CD4-positive, alpha-beta T cell (primary cell): ENCODE results near the gene CIZ1. TPM values are rescaled to one million over a fixed set of nuclear protein-coding genes. Genes with fewer than 3 reads are reported as not detected.

ENCODE experiments used
- ATAC-seq: fragments of 200-7000 bp; cut with Tn5 transposase; one replicate; pipeline ENCODE4 v1.10.0; 2022; ENCODE audit warnings: mild to moderate bottlenecking; ENCODE audit not compliant: poor library complexity
- CTCF ChIA-PET: fragments of 350-600 bp; sonication (Branson Sonifier 250); formaldehyde crosslinking; loops from one replicate; lab custom pipeline; 2021; ENCODE audit warnings: antibody characterized with exemption, inconsistent platforms; lab: Charles Lee
- POLR2A ChIA-PET: fragments of 350-600 bp; sonication (Branson Sonifier 250); formaldehyde crosslinking; loops from one replicate; lab custom pipeline; 2021; ENCODE audit warnings: antibody characterized with exemption, inconsistent platforms; lab: Charles Lee
- DNase-seq, 14 experiments: peaks; one replicate each; pipeline ENCODE4 v3.0.0-alpha.2; 2013 to 2020; ENCODE audit warnings: mixed read lengths in 2 of 14
- H3K27ac ChIP-seq, 2 donors: one replicate each; pipeline versions ENCODE4 v1.5.1 to v1.7.0; 2013; ENCODE audit warnings: low read length in 2 of 2, low read depth in 1 of 2, mild to moderate bottlenecking in 1 of 2
- H3K27me3 ChIP-seq, 2 experiments: 1 replicate in 1 of 2; 2 replicates in 1 of 2; pipeline versions ENCODE4 v1.6.1 to v1.7.0; 2013; ENCODE audit warnings: low read length in 2 of 2, control low read depth in 1 of 2, mild to moderate bottlenecking in 1 of 2, moderate library complexity in 1 of 2; ENCODE audit not compliant: insufficient read depth in 2 of 2, control insufficient read depth in 1 of 2
- H3K36me3 ChIP-seq: one replicate; pipeline ENCODE4 v1.6.1; 2013; ENCODE audit warnings: low read length, control low read depth; ENCODE audit not compliant: insufficient read depth
- H3K4me1 ChIP-seq: one replicate; pipeline ENCODE4 v1.6.1; 2013; ENCODE audit warnings: low read length, control low read depth; ENCODE audit not compliant: insufficient read depth
- H3K4me3 ChIP-seq: one replicate; pipeline ENCODE4 v1.5.1; 2013; ENCODE audit warnings: mild to moderate bottlenecking, low read length, moderate library complexity
- H3K9me3 ChIP-seq, 2 experiments: 1 replicate in 1 of 2; 2 replicates in 1 of 2; pipeline versions ENCODE4 v1.6.1 to v1.7.0; 2013; ENCODE audit warnings: low read length in 2 of 2, mild to moderate bottlenecking in 2 of 2, control low read depth in 1 of 2, moderate library complexity in 1 of 2; ENCODE audit not compliant: control insufficient read depth in 1 of 2, insufficient read depth in 1 of 2
- H3K27ac Mint-ChIP-seq: one replicate; pipeline ENCODE4 v1.8.0; 2020; ENCODE audit warnings: mixed read lengths
- H3K27me3 Mint-ChIP-seq: one replicate; pipeline ENCODE4 v1.8.0; 2021; ENCODE audit warnings: mixed read lengths
- H3K36me3 Mint-ChIP-seq: one replicate; pipeline ENCODE4 v1.8.0; 2021; ENCODE audit warnings: low read depth, mixed read lengths
- H3K4me1 Mint-ChIP-seq: one replicate; pipeline ENCODE4 v1.8.0; 2021; ENCODE audit warnings: low read depth, mixed read lengths
- H3K4me3 Mint-ChIP-seq: one replicate; pipeline ENCODE4 v1.8.0; 2020; ENCODE audit warnings: mild to moderate bottlenecking, mixed read lengths
- H3K9me3 Mint-ChIP-seq: one replicate; pipeline ENCODE4 v1.8.0; 2020; ENCODE audit warnings: mixed read lengths
- intact Hi-C, 2 experiments: fragments of 100-400 bp; cut with DNase I in 1 of 2; cut with micrococcal nuclease in 1 of 2; formaldehyde crosslinking; loops; one replicate each; pipeline versions ENCODE4 v1.15.1 to v1.9.0; 2023 to 2025; cut with DNase I, micrococcal nuclease
- total RNA-seq, 174 experiments: library from RNA in 2 of 174; stranded (reverse) in 2 of 174; gene quantifications; one replicate each; pipeline ENCODE4 v1.2.3 and lab custom pipeline; 2021 to 2026
- TF ChIP-seq, protein P1 (sequence below): fragments of 200-600 bp; IDR thresholded peaks from one replicate; pipeline ENCODE4 v1.8.0; 2022; ENCODE audit warnings: antibody characterized with exemption, mild to moderate bottlenecking

Gene CIZ1
- total RNA-seq, 2 experiments from 2014 or later = 106 to 107 TPM

DNA sequence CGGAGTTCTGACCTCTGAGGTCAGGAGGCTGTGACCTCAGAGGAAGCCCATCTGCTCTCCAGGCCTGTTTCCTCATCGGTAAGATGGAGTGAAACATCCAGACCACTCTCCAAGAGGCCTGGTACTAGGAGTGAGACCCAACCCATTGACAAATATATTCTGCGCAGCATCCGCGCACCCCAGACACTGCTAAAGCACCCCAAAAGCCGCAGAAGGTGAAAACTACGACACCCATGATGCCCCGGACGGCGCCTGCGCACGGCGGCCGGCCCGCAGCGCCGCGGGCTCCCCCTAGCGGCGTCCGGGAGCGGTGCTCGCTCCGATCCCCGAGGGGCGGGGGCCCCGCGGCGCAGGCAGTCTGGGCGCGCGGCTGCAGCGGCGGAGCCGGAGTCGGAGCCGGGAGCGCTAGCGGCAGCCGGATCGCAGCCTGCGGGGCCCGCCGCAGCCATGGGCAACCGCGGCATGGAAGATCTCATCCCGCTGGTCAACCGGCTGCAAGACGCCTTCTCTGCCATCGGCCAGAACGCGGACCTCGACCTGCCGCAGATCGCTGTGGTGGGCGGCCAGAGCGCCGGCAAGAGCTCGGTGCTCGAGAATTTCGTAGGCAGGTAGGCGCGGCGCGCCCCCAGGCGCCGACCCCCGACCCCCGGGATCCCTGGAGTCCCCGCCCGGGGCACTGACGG, 11.8 kb upstream of the CIZ1 start, which contains the start of gene DNM1:
Gene DNM1, plus strand, starts transcription at position 356 of the 683 bp plus-strand sequence. Its CDS starts 92 bp downstream, at position 448.
- Histone ChIP-seq H3K9me3 (no peaks in the 10 kb centered on the region), H3K36me3 (no peaks in the 10 kb centered on the region), H3K4me3 (peak within 1 kb of the TSS; percentile 55), H3K27ac (no peak within 1 kb of the TSS), H3K27me3 (peaks cover 11 to 17% of the 10 kb centered on the region in 2 experiments), H3K4me1 (peaks cover 17% of the 10 kb centered on the region)
- Mint-ChIP-seq H3K36me3 (no peaks in the 10 kb centered on the region), H3K9me3 (no peaks in the 10 kb centered on the region), H3K4me1 (peaks cover 5% of the 10 kb centered on the region), H3K27ac (no peak within 1 kb of the TSS), H3K4me3 (peak within 1 kb of the TSS; percentile 83), H3K27me3 (peaks cover 9% of the 10 kb centered on the region)
- DNase-seq (peak; percentile 41 to 91 (median 65)), ATAC-seq (peak; percentile 98)
- POLR2A ChIA-PET = interaction anchor here (0.9 to 1.3 kb wide), 3 partner anchors 11 to 47 kb away, joined by 3 to 4 read pairs (median 4); no protein-coding TSS in a partner anchor
- intact Hi-C loops = loop anchor here (1.0 kb wide), 5 partner anchors 12 to 168 kb away; partner anchors contain the start of genes CIZ1 (in 2 of the 2), GOLGA2 (in 1 of the 2), SWI5 (in 1 of the 2) and URM1 (in 1 of the 2)
- CTCF ChIA-PET = interaction anchor here (1.7 kb wide), 1 partner anchor 10 kb away, joined by 4 read pairs; no protein-coding TSS in a partner anchor
- TF ChIP-seq, protein P1, sequence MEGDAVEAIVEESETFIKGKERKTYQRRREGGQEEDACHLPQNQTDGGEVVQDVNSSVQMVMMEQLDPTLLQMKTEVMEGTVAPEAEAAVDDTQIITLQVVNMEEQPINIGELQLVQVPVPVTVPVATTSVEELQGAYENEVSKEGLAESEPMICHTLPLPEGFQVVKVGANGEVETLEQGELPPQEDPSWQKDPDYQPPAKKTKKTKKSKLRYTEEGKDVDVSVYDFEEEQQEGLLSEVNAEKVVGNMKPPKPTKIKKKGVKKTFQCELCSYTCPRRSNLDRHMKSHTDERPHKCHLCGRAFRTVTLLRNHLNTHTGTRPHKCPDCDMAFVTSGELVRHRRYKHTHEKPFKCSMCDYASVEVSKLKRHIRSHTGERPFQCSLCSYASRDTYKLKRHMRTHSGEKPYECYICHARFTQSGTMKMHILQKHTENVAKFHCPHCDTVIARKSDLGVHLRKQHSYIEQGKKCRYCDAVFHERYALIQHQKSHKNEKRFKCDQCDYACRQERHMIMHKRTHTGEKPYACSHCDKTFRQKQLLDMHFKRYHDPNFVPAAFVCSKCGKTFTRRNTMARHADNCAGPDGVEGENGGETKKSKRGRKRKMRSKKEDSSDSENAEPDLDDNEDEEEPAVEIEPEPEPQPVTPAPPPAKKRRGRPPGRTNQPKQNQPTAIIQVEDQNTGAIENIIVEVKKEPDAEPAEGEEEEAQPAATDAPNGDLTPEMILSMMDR = peak; percentile 72

DNA sequence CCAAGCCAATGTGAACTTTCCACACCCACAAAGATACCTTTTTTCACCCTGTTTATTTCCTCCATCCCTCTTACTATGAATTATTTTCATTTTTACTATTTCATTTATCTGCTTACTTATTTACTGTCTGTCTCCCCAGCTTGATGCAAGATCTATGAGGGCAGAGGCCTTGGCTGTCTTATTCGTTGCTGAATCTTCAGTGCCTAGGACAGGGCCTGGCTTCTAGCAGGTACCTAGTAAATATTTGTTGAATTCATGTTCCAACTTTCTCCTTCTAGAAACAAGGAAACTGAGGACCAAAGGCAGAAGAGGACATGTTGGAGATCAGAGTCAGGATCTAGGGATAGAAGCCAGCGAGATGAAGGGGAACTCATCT, 11.3 kb upstream of the CIZ1 start:
- Mint-ChIP-seq H3K4me3 (peak overlapping the region; percentile 83), H3K36me3 (no peaks in the 10 kb centered on the region), H3K4me1 (peaks cover 5% of the 10 kb centered on the region), H3K27ac (no peak overlapping the region), H3K27me3 (peaks cover 8% of the 10 kb centered on the region), H3K9me3 (no peaks in the 10 kb centered on the region)
- no peaks in the 10 kb centered on the region for H3K9me3 ChIP-seq
- H3K36me3 ChIP-seq = no peaks in the 10 kb centered on the region
- ChIA-PET POLR2A (no interaction called here), CTCF (interaction anchor here (1.7 kb wide), 1 partner anchor 10 kb away, joined by 4 read pairs; no protein-coding TSS in a partner anchor)
- TF ChIP-seq, protein P1 = no peak
- H3K4me1 ChIP-seq = peaks cover 17% of the 10 kb centered on the region
- no peak overlapping the region for H3K4me3 ChIP-seq
- no peak overlapping the region for H3K27ac ChIP-seq
- intact Hi-C loops = loop anchor here (1.0 kb wide), 5 partner anchors 11 to 169 kb away; partner anchors contain the start of genes CIZ1 (in 2 of the 2), GOLGA2 (in 1 of the 2), SWI5 (in 1 of the 2) and URM1 (in 1 of the 2)
- H3K27me3 ChIP-seq = peaks cover 11 to 17% of the 10 kb centered on the region in 2 experiments
- DNase-seq (no peak), ATAC-seq (no peak)

DNA sequence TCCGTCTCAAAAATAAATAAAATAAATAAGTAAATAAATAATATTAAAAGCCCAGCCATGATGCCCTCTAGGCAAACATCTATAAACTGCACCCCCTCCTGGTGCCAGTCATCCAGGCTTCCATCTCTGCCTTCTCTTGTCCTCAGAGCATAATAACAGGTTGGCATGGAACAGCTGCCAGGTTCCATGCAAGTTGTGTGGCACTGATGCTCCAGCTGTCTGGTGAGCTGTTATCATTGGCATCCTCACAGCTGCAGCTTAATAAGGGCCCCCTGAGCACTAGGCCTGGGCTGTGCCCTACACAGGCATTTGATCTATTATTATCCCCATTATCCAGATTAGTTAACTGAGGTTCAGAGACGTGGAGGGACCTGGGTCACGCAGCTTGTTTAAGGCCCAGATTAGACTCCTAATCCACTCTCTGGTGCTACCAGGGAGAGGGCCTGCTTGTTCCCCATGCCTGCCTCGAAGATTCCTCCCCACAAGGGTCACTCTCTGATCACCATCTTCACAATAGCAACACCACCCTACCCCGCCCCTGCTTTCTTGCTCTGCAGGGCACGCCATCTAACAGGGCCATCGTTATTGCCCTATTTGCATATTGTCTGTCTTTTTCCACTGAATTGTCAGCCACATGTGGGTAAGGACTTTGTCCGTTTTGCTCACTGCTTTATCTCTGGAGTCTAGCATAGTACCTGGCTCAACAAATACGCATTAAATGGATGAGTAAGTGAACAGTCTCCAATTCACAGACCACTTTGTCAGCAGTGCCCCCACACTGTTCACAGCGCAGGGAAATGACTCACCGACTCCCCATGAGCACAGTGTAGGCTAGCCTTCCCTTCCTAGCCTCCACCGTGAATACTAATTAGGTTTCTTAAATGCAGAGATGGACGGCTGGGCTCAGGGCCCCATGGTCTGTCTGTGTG, 10.3 kb upstream of the CIZ1 start:
- no peak overlapping the region for H3K4me3 ChIP-seq
- Mint-ChIP-seq H3K9me3 (no peaks in the 10 kb centered on the region), H3K4me3 (no peak overlapping the region), H3K36me3 (no peaks in the 10 kb centered on the region), H3K27me3 (peaks cover 8% of the 10 kb centered on the region), H3K27ac (no peak overlapping the region), H3K4me1 (peaks cover 5% of the 10 kb centered on the region)
- intact Hi-C loops = no loop called here
- no peaks in the 10 kb centered on the region for H3K9me3 ChIP-seq
- H3K27ac ChIP-seq = no peak overlapping the region
- DNase-seq = no peak
- H3K27me3 ChIP-seq = peaks cover 11 to 17% of the 10 kb centered on the region in 2 experiments
- ATAC-seq = no peak
- TF ChIP-seq, protein P1 = no peak
- POLR2A ChIA-PET = no interaction called here
- H3K4me1 ChIP-seq = peaks cover 17% of the 10 kb centered on the region
- CTCF ChIA-PET = no interaction called here
- no peaks in the 10 kb centered on the region for H3K36me3 ChIP-seq
